ENCODE data around the gene TLE5. TPM values are rescaled to one million over a fixed set of nuclear protein-coding genes. Genes with fewer than 3 reads are reported as not detected.
"Not testable (repeated sequence)": the region's sequence is repeated elsewhere in the genome, so short reads cannot be mapped to it uniquely, and the experiment has no call there.

TLE5 gene
- total and polyA plus RNA-seq, 8 donors = 126 to 688 (median 339) TPM

DNA sequence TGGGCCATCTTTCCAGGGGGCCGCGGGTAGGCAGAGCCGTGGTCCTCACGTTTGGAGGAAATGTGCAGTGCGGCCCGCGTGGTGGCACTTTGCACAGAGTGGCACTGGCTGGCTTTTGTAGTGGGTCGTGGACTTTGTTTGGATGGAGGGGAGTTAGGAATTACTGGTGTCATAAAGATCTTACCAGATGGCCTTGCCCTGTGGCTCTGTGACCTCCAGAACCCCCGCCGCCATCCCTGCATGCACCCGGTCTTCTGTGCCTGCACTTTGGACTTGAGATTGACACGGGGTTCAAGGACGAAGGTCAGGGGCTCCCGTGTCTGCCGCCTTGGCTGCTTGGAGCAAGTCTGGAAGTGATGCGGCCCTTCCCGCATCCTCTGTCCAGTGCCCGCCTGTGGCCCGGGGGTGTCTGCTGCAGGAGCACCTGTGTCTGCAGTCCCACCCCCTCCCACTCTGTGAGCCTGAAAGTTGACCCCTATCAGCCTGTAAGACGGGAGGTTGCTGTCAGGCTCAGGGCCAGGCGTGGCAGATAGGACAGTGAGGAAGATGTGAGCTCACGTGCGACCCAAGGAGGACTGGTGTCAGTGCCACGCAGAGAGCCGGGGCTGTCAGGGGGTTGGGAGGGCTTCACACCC lies 34.1 kb upstream of the TLE5 start:
- H3K36me3 ChIP-seq = no peaks in the 10 kb centered on the region
- peaks cover 0 to 33% (median 0%) of the 10 kb centered on the region in 3 donors for H3K27me3 ChIP-seq
- H3K27ac ChIP-seq = peak overlapping the region in 4 of 5 donors; percentile 83 to 90 (median 87)
- 23 to 43% (median 35%) methylated on average over 18 to 25 of the region's 25 CpGs for WGBS, 5 donors
- peak overlapping the region; percentile 74 to 98 (median 93) for H3K4me3 ChIP-seq
- H3K4me1 ChIP-seq = peaks cover 52 to 70% (median 67%) of the 10 kb centered on the region in 4 donors
- no peaks in the 10 kb centered on the region for H3K9me3 ChIP-seq
- peak in 1 of 2 donors; percentile 48 for DNase-seq
- intact Hi-C loops (cut with DNase I; ENCODE audit: low total_unique reads) = no loop called here
- TF ChIP-seq EP300 (IDR thresholded peaks at IDR 0.05) (no peak), POLR2AphosphoS5 (IDR thresholded peaks at IDR 0.05) (no peak), POLR2A (IDR thresholded peaks at IDR 0.05) (no peak)
- TF ChIP-seq, protein P1, sequence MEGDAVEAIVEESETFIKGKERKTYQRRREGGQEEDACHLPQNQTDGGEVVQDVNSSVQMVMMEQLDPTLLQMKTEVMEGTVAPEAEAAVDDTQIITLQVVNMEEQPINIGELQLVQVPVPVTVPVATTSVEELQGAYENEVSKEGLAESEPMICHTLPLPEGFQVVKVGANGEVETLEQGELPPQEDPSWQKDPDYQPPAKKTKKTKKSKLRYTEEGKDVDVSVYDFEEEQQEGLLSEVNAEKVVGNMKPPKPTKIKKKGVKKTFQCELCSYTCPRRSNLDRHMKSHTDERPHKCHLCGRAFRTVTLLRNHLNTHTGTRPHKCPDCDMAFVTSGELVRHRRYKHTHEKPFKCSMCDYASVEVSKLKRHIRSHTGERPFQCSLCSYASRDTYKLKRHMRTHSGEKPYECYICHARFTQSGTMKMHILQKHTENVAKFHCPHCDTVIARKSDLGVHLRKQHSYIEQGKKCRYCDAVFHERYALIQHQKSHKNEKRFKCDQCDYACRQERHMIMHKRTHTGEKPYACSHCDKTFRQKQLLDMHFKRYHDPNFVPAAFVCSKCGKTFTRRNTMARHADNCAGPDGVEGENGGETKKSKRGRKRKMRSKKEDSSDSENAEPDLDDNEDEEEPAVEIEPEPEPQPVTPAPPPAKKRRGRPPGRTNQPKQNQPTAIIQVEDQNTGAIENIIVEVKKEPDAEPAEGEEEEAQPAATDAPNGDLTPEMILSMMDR (IDR thresholded peaks at IDR 0.05) = no peak

DNA sequence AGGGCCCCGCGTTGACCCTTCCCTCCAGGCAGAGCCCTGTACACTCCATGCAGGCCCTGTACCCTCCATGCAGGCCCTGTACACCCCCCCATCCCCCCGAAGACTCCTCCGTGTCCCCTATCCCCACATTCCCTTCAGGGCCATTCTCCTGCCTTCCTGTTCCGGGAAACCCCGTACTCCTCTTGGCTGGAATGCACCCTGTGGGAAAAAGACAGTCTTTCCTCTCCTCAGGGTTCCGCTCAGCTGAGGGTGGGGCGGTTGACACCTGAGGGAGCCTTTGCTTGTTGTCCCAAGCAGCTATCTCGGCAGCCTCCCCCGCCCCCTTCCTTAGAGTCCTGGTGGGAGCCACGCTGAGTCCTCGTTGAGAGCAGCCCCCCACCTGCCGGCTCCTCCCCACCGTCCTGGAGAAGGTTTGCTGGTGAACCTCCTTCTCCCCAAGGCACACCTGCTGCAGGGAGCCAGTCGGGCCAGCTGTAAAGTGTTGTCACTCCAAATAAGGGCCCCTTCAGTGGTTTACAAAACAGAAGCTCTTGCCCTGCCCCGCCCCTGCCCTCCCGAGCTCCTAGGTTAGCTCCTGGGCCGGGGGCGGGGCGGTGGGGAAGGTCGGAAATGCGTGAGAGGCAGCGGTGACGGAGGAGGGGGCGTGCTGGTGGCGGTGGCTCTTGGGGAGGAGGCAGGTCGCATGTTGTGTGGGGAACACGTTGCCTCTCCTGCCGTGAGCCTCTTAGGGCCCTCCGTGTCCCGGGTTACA lies 33.3 kb upstream of the TLE5 start:
- TF ChIP-seq POLR2AphosphoS5 (IDR thresholded peaks at IDR 0.05) = no peak
- TF ChIP-seq POLR2A (IDR thresholded peaks at IDR 0.05) = no peak
- TF ChIP-seq, protein P1 (IDR thresholded peaks at IDR 0.05) = no peak
- TF ChIP-seq EP300 (IDR thresholded peaks at IDR 0.05) = no peak
- H3K9me3 ChIP-seq = no peaks in the 10 kb centered on the region
- peaks cover 0 to 33% (median 0%) of the 10 kb centered on the region in 3 donors for H3K27me3 ChIP-seq
- intact Hi-C loops (cut with DNase I; ENCODE audit: low total_unique reads) = no loop called here
- 5 to 13% (median 6%) methylated on average over 31 of the region's 31 CpGs for WGBS, 5 donors
- H3K4me1 ChIP-seq = peaks cover 49 to 64% (median 61%) of the 10 kb centered on the region in 4 donors
- H3K4me3 ChIP-seq = peak overlapping the region; percentile 74 to 98 (median 93)
- DNase-seq = peak in 1 of 2 donors; percentile 74
- H3K27ac ChIP-seq = peak overlapping the region; percentile 63 to 87 (median 83)
- no peaks in the 10 kb centered on the region for H3K36me3 ChIP-seq

DNA sequence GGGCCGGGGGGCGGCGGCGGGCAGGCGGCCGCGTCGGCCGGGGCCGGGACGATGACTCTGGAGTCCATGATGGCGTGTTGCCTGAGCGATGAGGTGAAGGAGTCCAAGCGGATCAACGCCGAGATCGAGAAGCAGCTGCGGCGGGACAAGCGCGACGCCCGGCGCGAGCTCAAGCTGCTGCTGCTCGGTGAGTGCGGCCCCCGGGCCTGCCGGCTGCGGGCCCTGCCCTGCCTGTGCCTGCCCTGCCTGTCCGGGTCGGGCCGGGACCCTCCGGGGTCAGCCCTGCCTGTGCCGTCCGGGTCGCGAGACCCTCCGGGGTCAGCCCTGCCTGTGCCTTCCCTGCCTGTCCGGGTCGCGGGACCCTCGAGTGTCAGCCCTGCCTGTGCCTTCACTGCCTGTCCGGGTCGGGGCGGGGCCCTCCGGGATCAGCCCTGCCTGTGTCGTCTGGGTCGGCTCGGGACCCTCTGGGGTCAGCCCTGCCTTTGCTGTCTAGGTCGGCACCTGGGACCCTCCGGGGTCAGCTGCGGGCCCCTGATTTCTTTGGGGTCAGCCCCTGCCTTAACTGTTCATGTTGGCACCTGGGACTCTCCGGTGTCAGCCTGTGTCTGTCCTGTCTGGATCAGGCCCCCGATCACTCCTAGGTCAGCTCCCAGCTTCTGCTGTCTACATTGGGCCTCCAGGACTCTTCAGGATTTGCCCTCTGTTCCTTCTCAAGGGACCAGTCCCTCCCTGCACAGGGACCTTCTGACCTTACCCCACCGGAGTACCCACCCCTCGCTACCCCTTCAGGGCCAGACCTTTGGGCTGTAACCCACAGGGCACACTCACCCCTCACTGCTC lies 32.5 kb upstream of the TLE5 start:
- no peak for TF ChIP-seq POLR2A (IDR thresholded peaks at IDR 0.05)
- TF ChIP-seq POLR2AphosphoS5 (IDR thresholded peaks at IDR 0.05) = no peak
- TF ChIP-seq, protein P1 (IDR thresholded peaks at IDR 0.05) = no peak
- TF ChIP-seq EP300 (IDR thresholded peaks at IDR 0.05) = no peak
- no peaks in the 10 kb centered on the region for H3K36me3 ChIP-seq
- H3K9me3 ChIP-seq = no peaks in the 10 kb centered on the region
- H3K27ac ChIP-seq = peak overlapping the region; percentile 63 to 87 (median 83)
- 0 to 3% (median 2%) methylated on average over 11 to 57 of the region's 57 CpGs for WGBS, 5 donors
- intact Hi-C loops (cut with DNase I; ENCODE audit: low total_unique reads) = no loop called here
- DNase-seq = peak in 1 of 2 donors; percentile 67
- H3K4me1 ChIP-seq = peaks cover 47 to 57% (median 53%) of the 10 kb centered on the region in 4 donors
- peaks cover 0 to 33% (median 0%) of the 10 kb centered on the region in 3 donors for H3K27me3 ChIP-seq
- peak overlapping the region; percentile 74 to 98 (median 93) for H3K4me3 ChIP-seq

DNA sequence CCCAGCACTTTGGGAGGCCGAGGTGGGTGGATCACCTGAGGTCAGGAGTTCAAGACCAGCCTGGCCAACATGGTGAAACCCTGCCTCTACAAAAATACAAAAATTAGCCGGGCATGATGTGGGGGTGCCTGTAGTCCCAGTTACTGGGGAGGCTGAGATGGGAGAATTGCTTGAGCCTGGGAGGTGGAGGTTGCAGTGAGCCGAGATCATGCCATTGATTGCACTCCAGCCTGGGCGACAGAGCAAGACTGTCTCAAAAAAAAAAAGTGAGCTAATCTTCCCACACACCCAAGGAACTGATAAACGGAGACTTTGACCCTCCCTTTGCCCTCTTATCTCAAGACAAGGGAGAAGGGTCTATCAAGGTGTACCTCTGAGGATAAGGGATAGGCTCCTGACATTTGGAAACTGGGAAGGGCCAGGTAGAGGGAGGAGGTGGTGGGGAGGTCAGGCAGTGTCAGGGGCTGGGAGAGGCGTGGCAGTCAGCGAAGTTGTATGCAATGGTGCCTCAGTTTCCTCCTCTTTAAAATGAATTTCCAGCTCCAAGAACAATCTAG lies 27.1 kb upstream of the TLE5 start:
- 40 to 56% (median 53%) methylated on average over 7 of the region's 7 CpGs for WGBS, 5 donors
- H3K4me1 ChIP-seq; H3K4me3 ChIP-seq; H3K27me3 ChIP-seq; intact Hi-C loops (cut with DNase I; ENCODE audit: low total_unique reads); H3K27ac ChIP-seq; H3K9me3 ChIP-seq; H3K36me3 ChIP-seq: not testable (repeated sequence)
- DNase-seq = peak in 1 of 2 donors; percentile 44

All from stomach (tissue), 9 donors.